Neural crest cell (in vitro differentiated cells): Measurements from ENCODE around the gene MDP1. TPM values are rescaled to one million over a fixed set of nuclear protein-coding genes. Genes with fewer than 3 reads are reported as not detected.

Source experiments
- DNase-seq: peaks from one replicate; pipeline ENCODE4 v3.0.0; 2021; ENCODE audit warnings: low read depth, mixed read lengths, low spot score
- H3K27ac Mint-ChIP-seq: one replicate; pipeline ENCODE4 v1.8.0; 2021; ENCODE audit warnings: mild to moderate bottlenecking, mixed read lengths; ENCODE audit not compliant: unreplicated experiment
- H3K27me3 Mint-ChIP-seq: 2 replicates; pipeline ENCODE4 v1.8.0; 2021; ENCODE audit warnings: low read depth, mild to moderate bottlenecking, mixed read lengths
- H3K36me3 Mint-ChIP-seq: 2 replicates; pipeline ENCODE4 v1.8.0; 2021; ENCODE audit warnings: low read depth, mild to moderate bottlenecking, mixed read lengths
- H3K4me1 Mint-ChIP-seq: 2 replicates; pipeline ENCODE4 v1.8.0; 2021; ENCODE audit warnings: mixed read lengths
- H3K4me3 Mint-ChIP-seq: one replicate; pipeline ENCODE4 v1.8.0; 2021; ENCODE audit warnings: mild to moderate bottlenecking, mixed read lengths
- H3K9me3 Mint-ChIP-seq: 2 replicates; pipeline ENCODE4 v1.8.0; 2021; ENCODE audit warnings: mixed read lengths
- total RNA-seq: library from RNA; stranded (reverse); gene quantifications from 2 replicates; pipeline ENCODE4 v1.2.1, GENCODE V29; 2021
- TF ChIP-seq, protein P1 (sequence below): fragments of 200-600 bp; sonication (generic); conservative IDR thresholded peaks from 2 replicates; pipeline ENCODE4 v1.5.0; 2021; ENCODE audit warnings: antibody characterized with exemption, mild to moderate bottlenecking

MDP1 gene
- total RNA-seq, 1 donor from 2014 or later = 25.9 TPM

DNA sequence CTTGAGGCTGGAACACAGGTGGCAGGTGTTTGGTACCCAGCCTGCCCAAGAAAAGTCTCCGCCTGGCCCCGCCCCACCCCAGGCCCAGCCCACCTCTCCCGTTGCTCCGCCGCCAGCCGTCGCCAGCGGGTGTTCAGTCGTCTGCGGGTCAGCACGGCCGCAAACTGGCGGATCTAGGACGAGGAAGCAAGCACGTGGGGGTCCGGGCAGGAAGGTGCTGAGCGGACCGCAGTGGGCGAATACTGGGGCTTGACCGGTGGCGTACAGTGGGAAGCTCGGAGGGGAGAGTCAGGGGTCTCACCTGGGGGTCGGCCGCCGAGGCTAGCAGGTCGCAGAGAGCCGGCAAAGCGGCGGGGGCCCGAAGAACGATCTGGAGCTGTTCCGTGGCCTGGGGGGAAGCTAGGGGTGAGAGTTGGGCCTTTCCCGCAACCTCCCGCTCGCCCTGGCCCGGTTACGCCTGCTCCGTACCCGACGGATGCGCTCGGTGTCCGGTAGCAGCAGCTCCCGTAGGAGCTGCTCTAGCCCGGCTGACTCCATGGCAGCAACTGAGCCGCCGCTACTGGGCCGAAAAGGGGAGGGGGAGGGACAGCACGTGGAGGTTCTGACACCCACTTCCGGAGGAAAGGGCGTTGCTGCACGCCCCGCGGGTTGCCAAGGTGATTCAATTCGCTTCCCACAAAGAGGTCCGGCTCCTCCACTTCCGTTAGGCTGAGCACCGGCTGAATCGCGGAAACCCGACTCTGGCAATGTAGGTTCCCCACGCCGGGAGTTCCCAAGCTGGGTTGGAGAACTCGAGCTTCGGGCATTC lies 27.4 kb downstream of the MDP1 start, which contains the start of gene IPO4:
Gene IPO4 (minus strand): TSS at position 566 of the 808 bp plus-strand sequence. CDS start 29 bp downstream, at position 537.
- peak within 1 kb of the TSS; percentile 92 for H3K27ac Mint-ChIP-seq
- H3K36me3 Mint-ChIP-seq = peaks cover 13% of the 10 kb centered on the region
- peaks cover 30% of the 10 kb centered on the region for H3K4me1 Mint-ChIP-seq
- TF ChIP-seq, protein P1, sequence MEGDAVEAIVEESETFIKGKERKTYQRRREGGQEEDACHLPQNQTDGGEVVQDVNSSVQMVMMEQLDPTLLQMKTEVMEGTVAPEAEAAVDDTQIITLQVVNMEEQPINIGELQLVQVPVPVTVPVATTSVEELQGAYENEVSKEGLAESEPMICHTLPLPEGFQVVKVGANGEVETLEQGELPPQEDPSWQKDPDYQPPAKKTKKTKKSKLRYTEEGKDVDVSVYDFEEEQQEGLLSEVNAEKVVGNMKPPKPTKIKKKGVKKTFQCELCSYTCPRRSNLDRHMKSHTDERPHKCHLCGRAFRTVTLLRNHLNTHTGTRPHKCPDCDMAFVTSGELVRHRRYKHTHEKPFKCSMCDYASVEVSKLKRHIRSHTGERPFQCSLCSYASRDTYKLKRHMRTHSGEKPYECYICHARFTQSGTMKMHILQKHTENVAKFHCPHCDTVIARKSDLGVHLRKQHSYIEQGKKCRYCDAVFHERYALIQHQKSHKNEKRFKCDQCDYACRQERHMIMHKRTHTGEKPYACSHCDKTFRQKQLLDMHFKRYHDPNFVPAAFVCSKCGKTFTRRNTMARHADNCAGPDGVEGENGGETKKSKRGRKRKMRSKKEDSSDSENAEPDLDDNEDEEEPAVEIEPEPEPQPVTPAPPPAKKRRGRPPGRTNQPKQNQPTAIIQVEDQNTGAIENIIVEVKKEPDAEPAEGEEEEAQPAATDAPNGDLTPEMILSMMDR = no peak
- DNase-seq = peak; percentile 86
- no peaks in the 10 kb centered on the region for H3K9me3 Mint-ChIP-seq
- H3K4me3 Mint-ChIP-seq = peak within 1 kb of the TSS; percentile 98
- peaks cover 3% of the 10 kb centered on the region for H3K27me3 Mint-ChIP-seq

GRCh38 chr14:24187539-24187915 lies 28.3 kb downstream of the MDP1 start:
- peaks cover 8% of the 10 kb centered on the region for H3K36me3 Mint-ChIP-seq
- peaks cover 29% of the 10 kb centered on the region for H3K4me1 Mint-ChIP-seq
- peaks cover 3% of the 10 kb centered on the region for H3K27me3 Mint-ChIP-seq
- no peaks in the 10 kb centered on the region for H3K9me3 Mint-ChIP-seq
- TF ChIP-seq, protein P1 = no peak
- H3K4me3 Mint-ChIP-seq = peak overlapping the region; percentile 98
- peak overlapping the region; percentile 52 for H3K27ac Mint-ChIP-seq
- no peak for DNase-seq

GRCh38 chr14:24186831-24187538 lies 28.9 kb downstream of the MDP1 start:
- H3K27ac Mint-ChIP-seq = no peak overlapping the region
- H3K9me3 Mint-ChIP-seq = no peaks in the 10 kb centered on the region
- H3K4me1 Mint-ChIP-seq = peaks cover 24% of the 10 kb centered on the region
- peaks cover 7% of the 10 kb centered on the region for H3K36me3 Mint-ChIP-seq
- H3K27me3 Mint-ChIP-seq = peaks cover 3% of the 10 kb centered on the region
- H3K4me3 Mint-ChIP-seq = peak overlapping the region; percentile 98
- TF ChIP-seq, protein P1 = no peak
- DNase-seq = no peak

- no peak for DNase-seq
- Mint-ChIP-seq H3K27ac (no peak overlapping the region), H3K27me3 (peaks cover 3% of the 10 kb centered on the region), H3K36me3 (peaks cover 5% of the 10 kb centered on the region), H3K9me3 (no peaks in the 10 kb centered on the region), H3K4me1 (peaks cover 23% of the 10 kb centered on the region), H3K4me3 (peak overlapping the region; percentile 67)
- TF ChIP-seq, protein P1 = no peak
These were observed 30.1 kb downstream of the MDP1 start for GRCh38 chr14:24185741-24186140.

GRCh38 chr14:24185026-24185425 lies 30.8 kb downstream of the MDP1 start:
- no peak for DNase-seq
- H3K4me3 Mint-ChIP-seq = peak overlapping the region; percentile 44
- H3K27me3 Mint-ChIP-seq = peaks cover 3% of the 10 kb centered on the region
- TF ChIP-seq, protein P1 = no peak
- no peak overlapping the region for H3K27ac Mint-ChIP-seq
- peaks cover 24% of the 10 kb centered on the region for H3K4me1 Mint-ChIP-seq
- H3K36me3 Mint-ChIP-seq = peaks cover 5% of the 10 kb centered on the region
- H3K9me3 Mint-ChIP-seq = no peaks in the 10 kb centered on the region
